ENCODE results near the gene CILP2.

Gene CILP2

GRCh38 chr19:19554074-19555023 lies 16.3 kb downstream of the CILP2 start:
- peak; percentile 32 for DNase-seq

GRCh38 chr19:19558055-19558454 lies 20.0 kb downstream of the CILP2 start:
- DNase-seq: no peak
- in situ Hi-C loops (cut with HindIII; ENCODE audit: low pct_ligation_motif_present, low pct_unique_long_range_greater_than_20kb, low sequenced_read_pairs): no loop called here

More at GRCh38 chr19:19554074-19555023, 16.3 kb downstream of the CILP2 start:
- in situ Hi-C loops (cut with HindIII; ENCODE audit: low pct_ligation_motif_present, low pct_unique_long_range_greater_than_20kb, low sequenced_read_pairs): no loop called here

- no peak for DNase-seq
These were observed 20.6 kb downstream of the CILP2 start for GRCh38 chr19:19558636-19559035.

GRCh38 chr19:19559931-19560330 lies 21.9 kb downstream of the CILP2 start:
- DNase-seq: no peak
- in situ Hi-C loops (cut with HindIII; ENCODE audit: low pct_ligation_motif_present, low pct_unique_long_range_greater_than_20kb, low sequenced_read_pairs): no loop called here

More at GRCh38 chr19:19558636-19559035, 20.6 kb downstream of the CILP2 start:
- in situ Hi-C loops (cut with HindIII; ENCODE audit: low pct_ligation_motif_present, low pct_unique_long_range_greater_than_20kb, low sequenced_read_pairs): no loop called here

GRCh38 chr19:19561946-19562664 lies 24.0 kb downstream of the CILP2 start:
- in situ Hi-C loops (cut with HindIII; ENCODE audit: low pct_ligation_motif_present, low pct_unique_long_range_greater_than_20kb, low sequenced_read_pairs): no loop called here

GRCh38 chr19:19562665-19563347 lies 24.7 kb downstream of the CILP2 start:
- no peak for DNase-seq
- in situ Hi-C loops (cut with HindIII; ENCODE audit: low pct_ligation_motif_present, low pct_unique_long_range_greater_than_20kb, low sequenced_read_pairs): no loop called here

More at GRCh38 chr19:19561946-19562664, 24.0 kb downstream of the CILP2 start:
- no peak for DNase-seq

- in situ Hi-C loops (cut with HindIII; ENCODE audit: low pct_ligation_motif_present, low pct_unique_long_range_greater_than_20kb, low sequenced_read_pairs): no loop called here
- DNase-seq: no peak
These were observed 25.3 kb downstream of the CILP2 start for GRCh38 chr19:19563348-19563848.

GRCh38 chr19:19566306-19566705 lies 28.2 kb downstream of the CILP2 start:
- DNase-seq: no peak
- in situ Hi-C loops (cut with HindIII; ENCODE audit: low pct_ligation_motif_present, low pct_unique_long_range_greater_than_20kb, low sequenced_read_pairs): no loop called here

GRCh38 chr19:19567391-19567790 lies 29.3 kb downstream of the CILP2 start:
- DNase-seq: no peak
- in situ Hi-C loops (cut with HindIII; ENCODE audit: low pct_ligation_motif_present, low pct_unique_long_range_greater_than_20kb, low sequenced_read_pairs): no loop called here

GRCh38 chr19:19568802-19569756 lies 31.0 kb downstream of the CILP2 start:
- no peak for DNase-seq
- in situ Hi-C loops (cut with HindIII; ENCODE audit: low pct_ligation_motif_present, low pct_unique_long_range_greater_than_20kb, low sequenced_read_pairs): no loop called here

- no peak for DNase-seq
- in situ Hi-C loops (cut with HindIII; ENCODE audit: low pct_ligation_motif_present, low pct_unique_long_range_greater_than_20kb, low sequenced_read_pairs): no loop called here
These were observed 32.5 kb downstream of the CILP2 start for GRCh38 chr19:19570571-19570970.

GRCh38 chr19:19571071-19571786 lies 33.2 kb downstream of the CILP2 start:
- no peak for DNase-seq
- in situ Hi-C loops (cut with HindIII; ENCODE audit: low pct_ligation_motif_present, low pct_unique_long_range_greater_than_20kb, low sequenced_read_pairs): no loop called here

GRCh38 chr19:19575411-19575810 lies 37.3 kb downstream of the CILP2 start:
- in situ Hi-C loops (cut with HindIII; ENCODE audit: low pct_ligation_motif_present, low pct_unique_long_range_greater_than_20kb, low sequenced_read_pairs): no loop called here

GRCh38 chr19:19578252-19578651 lies 40.2 kb downstream of the CILP2 start:
- in situ Hi-C loops (cut with HindIII; ENCODE audit: low pct_ligation_motif_present, low pct_unique_long_range_greater_than_20kb, low sequenced_read_pairs): no loop called here
- no peak for DNase-seq

More at GRCh38 chr19:19575411-19575810, 37.3 kb downstream of the CILP2 start:
- no peak for DNase-seq

GRCh38 chr19:19579533-19580361 lies 41.7 kb downstream of the CILP2 start:
- in situ Hi-C loops (cut with HindIII; ENCODE audit: low pct_ligation_motif_present, low pct_unique_long_range_greater_than_20kb, low sequenced_read_pairs): no loop called here
- no peak for DNase-seq

GRCh38 chr19:19580418-19580817 lies 42.4 kb downstream of the CILP2 start:
- in situ Hi-C loops (cut with HindIII; ENCODE audit: low pct_ligation_motif_present, low pct_unique_long_range_greater_than_20kb, low sequenced_read_pairs): no loop called here

More at GRCh38 chr19:19580418-19580817, 42.4 kb downstream of the CILP2 start:
- DNase-seq: no peak

All from ACHN (cell line).